NCI-H146 treated with DMSO at 0.1 percent for 48 hours (cell line): ENCODE data around the gene RAC2.

Source experiments
- DNase-seq: peaks from one replicate; lab custom pipeline; 2025; ENCODE audit not compliant: unreplicated experiment; lab: John Stamatoyannopoulos, UW

Gene RAC2

DNA sequence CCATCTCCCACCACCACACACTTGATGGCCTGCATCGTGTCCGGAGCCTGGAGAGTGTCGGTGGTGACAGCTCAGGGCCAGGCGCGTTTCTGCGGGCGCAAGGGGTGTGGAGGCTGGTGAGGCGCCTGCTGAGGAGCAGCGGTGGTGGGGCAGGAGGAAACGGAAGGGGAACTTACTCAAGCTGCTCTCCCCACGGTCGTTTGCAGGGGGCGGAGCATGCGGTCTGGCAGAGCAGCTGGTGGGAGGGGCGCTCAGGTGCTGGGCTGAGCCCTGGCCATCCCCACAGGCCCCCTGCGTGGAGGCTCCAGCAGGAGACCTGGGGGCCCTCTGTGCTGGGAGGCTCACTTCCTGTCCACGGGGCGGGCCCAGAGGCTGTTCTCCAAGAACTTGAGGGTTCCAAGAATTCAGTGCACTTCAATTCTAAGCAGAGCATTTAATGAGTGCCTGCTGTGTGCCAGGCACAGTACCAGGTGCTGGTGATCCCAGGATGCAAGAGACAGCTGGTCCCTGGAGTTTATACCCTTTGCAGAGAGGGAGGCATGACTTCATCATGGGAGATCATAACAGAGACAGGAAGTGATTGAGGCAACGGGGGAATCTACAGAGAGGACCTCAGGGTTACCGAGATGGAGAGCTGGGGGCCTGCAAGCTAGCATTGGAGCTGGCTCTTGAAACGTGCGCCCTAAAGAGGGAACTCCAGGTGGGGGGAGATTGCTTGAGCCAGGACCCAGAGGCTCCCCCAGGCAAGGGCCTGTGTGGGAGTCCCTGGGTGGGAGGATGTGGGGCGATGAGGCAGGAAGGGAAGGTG is at the start of gene RAC2:
Gene RAC2 (minus strand): TSS at position 156 of the 808 bp plus-strand sequence. CDS start 121 bp downstream, at position 35.
- no peak for DNase-seq

- no peak for DNase-seq
These were observed 49.1 kb upstream of the RAC2 start for GRCh38 chr22:37293172-37293571.

- no peak for DNase-seq
These were observed 48.6 kb upstream of the RAC2 start for GRCh38 chr22:37292641-37293040.

GRCh38 chr22:37291559-37292298 is 47.7 kb upstream of the RAC2 start:
- no peak for DNase-seq

- no peak for DNase-seq
These were observed 46.7 kb upstream of the RAC2 start for GRCh38 chr22:37290737-37291136.

DNA sequence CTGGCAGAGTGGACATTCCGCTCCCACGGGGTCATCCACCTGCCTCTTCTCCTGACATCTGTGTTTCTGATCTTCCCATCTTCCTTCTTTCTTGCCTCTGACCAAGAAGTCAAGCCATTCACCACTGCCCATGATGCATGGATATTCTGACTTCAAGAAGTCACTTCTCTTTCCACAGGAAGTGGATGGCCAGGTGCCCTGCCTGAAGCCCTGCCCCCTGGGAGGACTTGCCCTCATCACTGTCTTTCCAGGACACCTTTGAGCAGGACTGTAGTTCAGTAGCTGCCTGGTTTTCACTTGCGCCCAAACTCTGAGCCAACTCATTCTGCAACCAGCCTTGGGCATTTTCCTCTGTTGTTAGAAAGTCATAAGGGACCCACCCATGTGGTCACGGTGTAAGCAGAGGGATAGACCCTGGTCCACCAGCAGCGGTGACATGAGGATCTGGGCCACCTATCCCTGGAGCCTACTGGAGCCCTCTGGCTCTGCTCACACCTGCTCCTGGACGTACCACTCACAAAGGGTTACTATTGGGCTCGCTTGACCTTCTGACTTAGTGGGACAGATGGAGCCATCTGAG is 45.2 kb upstream of the RAC2 start:
- no peak for DNase-seq

DNA sequence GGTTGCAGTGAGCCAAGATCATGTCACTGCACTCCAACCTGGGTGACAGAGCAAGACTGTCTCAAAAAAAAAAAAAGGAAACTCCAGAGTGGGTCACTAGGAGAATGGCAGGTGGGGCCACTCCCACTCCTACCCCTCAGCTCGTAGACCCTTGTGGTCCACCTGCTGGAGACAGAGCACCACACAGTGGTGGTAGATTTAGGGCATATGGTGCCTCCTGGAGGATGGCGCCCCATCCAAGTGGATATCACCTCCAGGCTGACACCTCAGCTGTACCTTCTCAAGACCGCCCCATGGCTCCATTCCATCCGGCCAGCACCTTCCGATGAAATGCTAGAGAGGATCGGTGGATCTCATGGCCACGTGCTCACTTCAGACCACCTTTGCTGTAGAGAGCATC is 44.5 kb upstream of the RAC2 start:
- no peak for DNase-seq

DNA sequence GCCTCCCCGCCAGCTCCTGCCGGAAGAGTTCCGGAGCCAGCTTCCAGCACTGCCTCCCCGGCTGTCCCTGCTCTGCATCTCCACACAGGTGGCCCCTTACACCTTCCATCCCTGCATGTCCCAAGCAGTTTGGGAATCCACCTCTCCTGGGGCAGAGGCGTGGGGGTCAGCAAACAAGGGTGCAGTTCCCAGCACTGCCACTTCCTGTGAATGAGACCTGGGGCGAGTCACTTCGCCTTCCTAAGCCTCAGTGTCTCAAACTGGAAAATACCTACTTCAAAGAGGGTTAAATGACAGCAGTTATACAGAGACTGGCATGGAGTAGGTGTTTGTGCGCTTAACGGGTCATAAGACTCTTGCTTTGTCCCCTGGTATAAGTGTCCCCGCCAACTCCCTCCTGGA is 43.5 kb upstream of the RAC2 start:
- no peak for DNase-seq

DNA sequence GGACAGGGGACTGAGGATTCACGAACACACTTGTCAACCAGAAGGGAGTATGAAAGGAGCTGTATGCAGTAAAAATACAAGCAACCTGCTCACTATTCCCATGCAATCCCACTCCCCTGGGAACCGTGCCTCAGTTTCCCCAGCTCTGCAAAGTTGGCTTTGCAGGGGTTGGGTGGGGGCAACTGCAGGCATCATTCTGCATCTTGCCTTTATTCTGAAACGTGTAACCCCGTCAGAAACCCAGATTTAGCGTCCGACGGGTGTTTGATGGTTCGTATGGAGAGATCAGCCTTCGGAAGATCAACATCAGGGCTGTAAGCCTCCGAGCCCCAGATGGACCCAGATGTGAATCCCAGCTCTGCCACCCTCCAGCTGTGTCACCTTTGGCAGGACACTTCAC is 41.9 kb upstream of the RAC2 start:
- DNase-seq = no peak

DNA sequence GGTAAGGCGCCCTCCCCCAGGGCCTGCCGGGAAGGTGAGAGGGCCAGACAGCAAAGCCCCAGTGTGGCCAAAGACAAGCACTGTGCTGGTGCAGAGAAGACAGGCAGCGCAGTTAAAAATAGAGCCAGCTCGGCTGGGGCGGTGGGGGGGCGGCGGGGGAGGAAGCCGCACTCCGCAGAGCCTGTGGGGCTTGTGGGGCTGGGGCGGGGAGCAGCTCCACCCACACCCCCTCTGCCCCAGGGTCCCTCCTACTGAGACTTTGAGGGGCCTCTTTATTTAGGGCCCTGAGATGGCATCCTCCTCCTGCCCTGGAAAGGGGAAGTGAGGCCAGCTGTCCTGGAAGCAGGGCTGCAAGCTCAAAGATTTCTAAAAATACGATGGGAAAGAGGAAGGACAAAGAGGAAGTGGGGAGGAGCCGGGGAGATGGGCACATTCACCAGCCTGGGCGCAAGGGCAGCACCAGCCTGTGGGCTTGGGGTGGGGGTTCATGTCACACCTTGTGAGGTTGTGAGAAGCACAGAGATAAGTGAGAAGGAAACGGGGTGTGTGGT is 40.8 kb upstream of the RAC2 start:
- DNase-seq = no peak

DNA sequence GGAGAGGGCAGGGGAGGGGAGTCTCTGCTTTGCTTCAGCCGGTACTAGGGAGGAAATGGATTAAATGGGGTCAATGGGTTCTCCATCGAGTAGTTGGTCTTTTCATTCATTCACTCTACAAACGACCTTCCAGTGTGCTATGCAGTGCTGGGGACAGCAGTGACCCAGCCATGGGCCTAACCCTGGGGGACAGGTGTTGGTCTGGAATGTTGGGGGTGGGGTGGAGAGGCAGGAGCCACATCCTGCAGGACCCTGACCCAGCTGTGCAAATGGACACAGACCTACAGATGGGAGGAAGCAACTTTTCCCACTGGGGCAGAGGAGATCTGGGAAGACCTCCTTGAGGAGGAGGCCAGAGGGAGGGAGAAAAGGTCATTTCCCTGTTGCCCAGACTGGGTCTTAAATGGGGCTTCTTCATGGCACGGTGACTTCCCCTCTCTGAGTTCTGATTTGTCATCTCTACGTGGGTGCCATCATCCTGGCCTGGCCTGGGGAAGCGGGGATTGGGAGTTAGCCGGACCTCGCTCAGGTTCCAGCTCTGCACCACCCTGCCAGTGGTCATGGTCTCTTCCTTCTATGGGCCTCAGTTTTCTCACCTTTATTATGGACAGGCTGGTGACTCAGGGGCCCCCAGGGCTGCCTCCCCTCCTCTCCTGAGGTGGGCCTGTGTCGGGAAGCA is 40.2 kb upstream of the RAC2 start:
- DNase-seq = no peak

- no peak for DNase-seq
These were observed 39.4 kb upstream of the RAC2 start for GRCh38 chr22:37283393-37283937.

- DNase-seq = no peak
These were observed 38.3 kb upstream of the RAC2 start, which contains the start of gene CYTH4 for GRCh38 chr22:37282385-37282677. CYTH4 (plus strand) TSS chr22:37282508; CDS start chr22:37282570, 62 bp downstream.

- no peak for DNase-seq
These were observed 37.7 kb upstream of the RAC2 start for GRCh38 chr22:37281646-37282384.

DNA sequence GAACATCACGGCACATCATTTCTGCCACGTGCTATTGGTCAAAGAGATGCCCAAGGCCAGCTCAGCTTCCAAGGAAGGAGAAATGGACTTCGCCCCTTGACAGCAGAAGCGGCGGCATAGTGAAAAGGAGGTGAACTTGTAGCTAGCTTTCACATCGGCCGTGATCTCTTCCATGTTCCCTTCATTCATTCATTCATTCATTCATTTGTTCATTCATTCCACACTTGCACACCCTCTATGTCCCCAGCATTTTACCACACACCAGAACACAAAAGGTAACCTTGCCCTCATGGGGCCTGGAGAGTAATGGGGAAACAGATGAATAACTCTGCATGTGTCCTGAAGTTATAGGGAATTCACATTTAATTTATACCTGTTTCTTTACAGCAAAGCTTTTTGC is 37.1 kb upstream of the RAC2 start:
- DNase-seq = no peak

- no peak for DNase-seq
These were observed 36.6 kb upstream of the RAC2 start for GRCh38 chr22:37280718-37281117.

DNA sequence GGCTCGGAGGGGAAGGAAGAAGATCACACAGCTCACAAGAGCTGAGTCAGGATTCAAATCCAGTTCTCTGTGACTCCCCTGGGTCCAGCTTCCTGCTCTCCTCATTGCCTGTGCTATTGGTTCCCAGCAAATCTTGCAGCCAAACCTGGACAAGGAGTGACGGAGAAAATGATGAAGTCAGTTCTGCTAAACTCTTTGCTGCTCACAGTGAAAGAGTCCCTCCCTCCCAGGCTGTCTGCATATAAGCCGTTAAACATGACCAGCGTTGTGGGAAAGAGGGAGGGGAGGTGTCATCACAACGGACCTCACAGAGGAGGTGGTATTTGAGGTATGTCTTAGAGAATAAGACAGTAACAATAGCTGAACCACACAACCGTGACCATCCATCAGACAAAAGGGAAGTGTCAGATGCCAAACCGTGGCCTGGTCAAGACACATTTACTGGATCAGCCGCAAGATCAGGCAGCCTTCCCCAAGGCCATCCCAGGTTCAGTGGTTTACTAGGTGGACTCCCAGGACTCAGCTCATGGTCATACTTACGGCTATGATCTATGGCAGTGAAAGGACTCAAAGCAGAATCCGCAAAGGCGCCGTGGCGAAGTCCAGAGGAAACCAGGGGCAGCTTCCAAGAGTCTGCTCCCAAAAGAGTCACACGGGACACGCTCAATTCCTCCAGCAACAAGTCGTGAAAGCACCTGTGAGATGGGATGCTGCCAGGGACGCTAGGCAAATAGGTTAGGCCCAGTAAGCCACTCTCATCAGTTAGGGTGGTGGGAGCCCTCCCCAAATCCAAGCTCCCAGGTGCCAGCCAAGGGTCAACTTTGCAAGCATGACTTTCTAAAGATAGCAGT is 35.5 kb upstream of the RAC2 start:
- DNase-seq = no peak

- DNase-seq = no peak
These were observed 34.2 kb upstream of the RAC2 start for GRCh38 chr22:37278261-37278660.

DNA sequence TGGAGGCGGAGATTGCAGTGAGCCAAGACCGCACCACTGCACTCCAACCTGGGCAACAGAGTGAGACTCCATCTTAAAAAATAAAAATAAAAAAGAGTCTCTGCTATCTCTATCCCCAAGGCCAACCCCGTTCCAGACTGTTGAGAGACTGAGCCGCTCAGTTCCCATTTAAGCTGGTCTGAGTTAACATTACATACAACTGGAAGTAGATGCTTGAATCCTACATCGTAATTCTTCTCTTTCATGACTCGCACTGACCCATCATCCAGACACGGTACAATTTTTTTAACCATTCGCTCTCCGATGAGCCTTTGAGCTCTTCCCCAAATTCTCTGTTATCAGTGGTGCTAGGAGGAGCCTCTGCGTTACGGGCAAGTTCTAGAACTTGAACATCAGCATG is 33.3 kb upstream of the RAC2 start:
- no peak for DNase-seq
